Smooth muscle cell (in vitro differentiated cells): ENCODE data around the gene SGMS2. TPM values are rescaled to one million over a fixed set of nuclear protein-coding genes. Genes with fewer than 3 reads are reported as not detected.

ENCODE experiments used
- DNase-seq: peaks from one replicate; lab custom pipeline; 2025; ENCODE audit not compliant: unreplicated experiment; lab: John Stamatoyannopoulos, UW
- H2AFZ ChIP-seq: fragments of 200-600 bp; sonication (generic); 2 replicates; pipeline ENCODE4 v1.6.0; 2016; ENCODE audit warnings: antibody characterized with exemption, low read depth, mild to moderate bottlenecking
- H3F3A ChIP-seq: fragments of 200-600 bp; sonication (generic); 2 replicates; pipeline ENCODE4 v1.6.0; 2017; ENCODE audit warnings: antibody characterized with exemption, low read depth
- H3K27ac ChIP-seq: fragments of 200-600 bp; sonication (generic); 2 replicates; pipeline ENCODE4 v1.5.1; 2016; ENCODE audit warnings: low read depth, mild to moderate bottlenecking
- H3K27me3 ChIP-seq: fragments of 200-600 bp; sonication (generic); 2 replicates; pipeline ENCODE4 v1.6.1; 2016; ENCODE audit warnings: low read depth, mild to moderate bottlenecking
- H3K36me3 ChIP-seq: fragments of 200-600 bp; sonication (generic); 2 replicates; pipeline ENCODE4 v1.5.1; 2016; ENCODE audit warnings: low read depth
- H3K4me1 ChIP-seq: fragments of 200-600 bp; sonication (generic); 2 replicates; pipeline ENCODE4 v1.5.1; 2016; ENCODE audit warnings: low read depth
- H3K4me2 ChIP-seq: fragments of 200-600 bp; sonication (generic); 2 replicates; pipeline ENCODE4 v1.6.0; 2016; ENCODE audit warnings: mild to moderate bottlenecking
- H3K4me3 ChIP-seq: fragments of 200-600 bp; sonication (generic); 2 replicates; pipeline ENCODE4 v1.5.1; 2016; ENCODE audit warnings: mild to moderate bottlenecking
- H3K79me2 ChIP-seq: fragments of 200-600 bp; sonication (generic); 2 replicates; pipeline ENCODE4 v1.6.0; 2016; ENCODE audit warnings: low read depth, mild to moderate bottlenecking
- H3K9ac ChIP-seq: fragments of 200-600 bp; sonication (generic); 2 replicates; pipeline ENCODE4 v1.6.0; 2016; ENCODE audit warnings: low read depth
- H3K9me3 ChIP-seq: fragments of 200-600 bp; sonication (generic); replicated peaks from 2 replicates; pipeline ENCODE4 v1.5.1; 2016; ENCODE audit warnings: low read depth
- H4K20me1 ChIP-seq: fragments of 200-600 bp; sonication (generic); 2 replicates; pipeline ENCODE4 v1.6.0; 2016; ENCODE audit warnings: low read depth
- WGBS: methylation state at CpG from one replicate; pipeline ENCODE4 v1.1.7; 2016; ENCODE audit warnings: low lambda C conversion rate; 5-methylcytosine and 5-hydroxymethylcytosine counted together
- polyA plus RNA-seq: library from polyadenylated mRNA; unstranded; fragments of >200 nt; fragmentation: Nextera tagmentation; extraction: Ambion mirVana; gene quantifications from 2 replicates; pipeline ENCODE4 v1.2.1, GENCODE V29; 2016
- total RNA-seq: library from RNA; depleted of rRNA; stranded (reverse); fragments of >200 nt; gene quantifications from 2 replicates; pipeline ENCODE4 v1.2.3, GENCODE V29; 2014
- TF ChIP-seq, protein P1 (sequence below): fragments of 200-600 bp; sonication (generic); IDR thresholded peaks from 2 replicates; pipeline ENCODE4 v1.5.1; 2017; ENCODE audit warnings: borderline replicate concordance, mild to moderate bottlenecking, antibody characterized with exemption; ENCODE audit not compliant: insufficient read depth, poor library complexity, severe bottlenecking

The SGMS2 gene
- total and polyA plus RNA-seq, 2 experiments from 2014 or later = 16.2 to 55.5 TPM

DNA sequence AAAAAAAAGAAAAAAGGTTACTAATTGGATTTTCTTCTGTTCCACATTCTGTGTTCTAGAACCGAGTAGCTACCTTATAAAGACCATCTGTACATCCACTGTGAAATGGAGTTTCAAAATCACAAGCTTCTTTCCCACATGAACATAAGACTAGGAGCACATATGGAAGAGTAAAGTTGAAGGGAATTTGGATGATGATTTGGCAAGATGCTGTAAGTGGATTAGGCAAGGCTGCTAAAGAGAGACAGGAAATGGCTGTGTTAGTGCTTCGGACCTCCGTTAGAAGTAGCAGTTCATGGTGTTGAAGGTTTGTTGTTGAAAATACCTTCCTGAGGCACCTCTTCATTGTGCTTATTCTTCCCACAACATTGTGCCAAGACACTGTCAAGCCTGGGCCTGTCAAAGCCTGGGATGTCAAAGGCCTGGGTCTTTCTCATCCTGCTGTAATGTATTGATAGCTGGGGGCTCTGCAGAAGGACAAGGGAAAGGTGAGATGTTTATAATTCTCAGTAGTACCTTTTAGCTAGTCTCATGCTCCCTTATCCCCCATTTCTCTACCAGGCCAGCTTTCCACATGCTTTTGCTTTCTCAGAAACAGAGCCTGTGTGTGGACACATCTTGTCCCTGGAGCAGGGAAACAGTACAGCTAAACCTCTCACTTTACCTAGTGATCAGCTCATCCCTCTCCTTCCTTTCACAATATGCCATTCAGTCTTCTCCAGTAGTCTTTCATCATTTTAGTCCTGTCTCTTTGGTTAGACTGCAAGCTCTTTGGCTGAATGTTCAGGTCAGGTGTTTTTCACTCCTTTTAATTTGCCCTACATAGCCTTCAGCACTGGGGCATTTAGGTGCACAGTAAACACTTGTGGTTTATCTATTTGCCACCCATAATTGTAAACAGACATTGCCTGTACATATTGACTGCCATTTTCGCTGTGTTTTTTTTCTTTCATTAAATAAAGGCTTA is 68.7 kb downstream of the SGMS2 start:
- Histone ChIP-seq H3F3A (no peaks in the 10 kb centered on the region), H3K4me3 (no peak overlapping the region), H3K27me3 (no peaks in the 10 kb centered on the region), H4K20me1 (no peaks in the 10 kb centered on the region), H3K79me2 (no peaks in the 10 kb centered on the region), H2AFZ (no peak overlapping the region), H3K9ac (no peak overlapping the region), H3K9me3 (peaks cover 4% of the 10 kb centered on the region), H3K27ac (no peak overlapping the region), H3K4me1 (peaks cover 7% of the 10 kb centered on the region), H3K36me3 (no peaks in the 10 kb centered on the region), H3K4me2 (no peak overlapping the region)
- WGBS = 89% methylated on average over 4 of the region's 4 CpGs
- no peak for DNase-seq
- TF ChIP-seq, protein P1, sequence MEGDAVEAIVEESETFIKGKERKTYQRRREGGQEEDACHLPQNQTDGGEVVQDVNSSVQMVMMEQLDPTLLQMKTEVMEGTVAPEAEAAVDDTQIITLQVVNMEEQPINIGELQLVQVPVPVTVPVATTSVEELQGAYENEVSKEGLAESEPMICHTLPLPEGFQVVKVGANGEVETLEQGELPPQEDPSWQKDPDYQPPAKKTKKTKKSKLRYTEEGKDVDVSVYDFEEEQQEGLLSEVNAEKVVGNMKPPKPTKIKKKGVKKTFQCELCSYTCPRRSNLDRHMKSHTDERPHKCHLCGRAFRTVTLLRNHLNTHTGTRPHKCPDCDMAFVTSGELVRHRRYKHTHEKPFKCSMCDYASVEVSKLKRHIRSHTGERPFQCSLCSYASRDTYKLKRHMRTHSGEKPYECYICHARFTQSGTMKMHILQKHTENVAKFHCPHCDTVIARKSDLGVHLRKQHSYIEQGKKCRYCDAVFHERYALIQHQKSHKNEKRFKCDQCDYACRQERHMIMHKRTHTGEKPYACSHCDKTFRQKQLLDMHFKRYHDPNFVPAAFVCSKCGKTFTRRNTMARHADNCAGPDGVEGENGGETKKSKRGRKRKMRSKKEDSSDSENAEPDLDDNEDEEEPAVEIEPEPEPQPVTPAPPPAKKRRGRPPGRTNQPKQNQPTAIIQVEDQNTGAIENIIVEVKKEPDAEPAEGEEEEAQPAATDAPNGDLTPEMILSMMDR = no peak

DNA sequence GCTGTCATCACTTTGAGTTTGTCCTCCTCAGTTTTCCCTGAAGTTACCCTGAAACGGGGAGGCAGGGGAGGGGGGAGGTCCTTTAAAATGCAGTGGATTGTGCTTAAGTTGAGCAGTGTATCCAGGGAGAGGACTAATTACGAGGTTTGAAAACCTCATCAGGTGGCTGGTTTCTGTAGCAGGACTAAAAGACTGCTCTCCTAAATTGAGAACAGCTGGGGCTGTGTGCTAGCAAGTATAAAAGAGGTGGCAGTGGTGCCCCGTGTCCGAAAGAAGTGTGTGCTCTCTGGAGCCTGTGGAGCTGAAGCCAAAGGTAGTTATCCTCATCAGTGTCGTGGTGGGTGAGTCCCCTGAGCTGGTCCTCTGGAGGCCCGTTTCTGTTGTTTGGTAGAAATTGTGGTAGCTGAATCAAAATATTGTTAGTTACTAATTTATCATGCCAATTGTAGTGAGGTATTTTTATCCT is 69.4 kb downstream of the SGMS2 start:
- Histone ChIP-seq H3K9ac (no peak overlapping the region), H3K36me3 (no peaks in the 10 kb centered on the region), H3K9me3 (no peaks in the 10 kb centered on the region)

DNA sequence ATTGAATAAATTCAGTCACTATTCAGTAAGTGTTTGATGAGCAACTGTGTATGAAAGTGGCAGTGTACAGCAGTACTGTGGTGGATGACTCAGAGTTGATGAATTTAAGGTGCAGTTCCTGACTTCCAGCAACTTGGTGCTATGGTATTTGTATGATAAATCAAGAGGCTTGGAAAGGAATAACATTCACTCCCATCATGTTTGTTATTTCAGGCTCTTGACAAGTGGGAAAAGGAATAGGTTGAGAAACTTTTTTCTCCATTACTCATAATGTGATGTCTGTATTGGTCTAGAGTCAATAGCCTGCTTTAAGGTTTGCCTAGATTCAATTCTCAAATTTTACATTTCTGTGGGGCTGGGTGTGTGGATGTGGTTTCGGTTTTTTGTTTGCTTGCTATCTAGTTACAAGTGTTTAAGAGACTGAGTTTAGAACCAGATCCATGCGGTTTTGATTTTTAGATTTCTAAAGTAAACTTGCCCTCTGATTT is 71.5 kb downstream of the SGMS2 start:
- 97% methylated on average over 2 of the region's 2 CpGs for WGBS
- Histone ChIP-seq H3K4me2 (peak overlapping the region; percentile 21), H3K36me3 (no peaks in the 10 kb centered on the region), H3K9me3 (no peaks in the 10 kb centered on the region), H3K4me3 (no peak overlapping the region), H3K27me3 (no peaks in the 10 kb centered on the region), H3K4me1 (peaks cover 7% of the 10 kb centered on the region), H3K27ac (peak overlapping the region; percentile 81), H4K20me1 (no peaks in the 10 kb centered on the region), H2AFZ (no peak overlapping the region), H3K79me2 (no peaks in the 10 kb centered on the region), H3F3A (no peaks in the 10 kb centered on the region), H3K9ac (no peak overlapping the region)
- DNase-seq = no peak
- TF ChIP-seq, protein P1 = no peak

More for the DNA sequence above, 69.4 kb downstream of the SGMS2 start:
- Histone ChIP-seq H4K20me1 (no peaks in the 10 kb centered on the region), H3K27me3 (no peaks in the 10 kb centered on the region), H3K27ac (no peak overlapping the region), H2AFZ (no peak overlapping the region), H3K4me1 (peaks cover 7% of the 10 kb centered on the region), H3F3A (no peaks in the 10 kb centered on the region), H3K79me2 (no peaks in the 10 kb centered on the region), H3K4me2 (no peak overlapping the region), H3K4me3 (no peak overlapping the region)
- TF ChIP-seq, protein P1 = no peak
- WGBS = 81% methylated on average over 6 of the region's 6 CpGs
- DNase-seq = no peak
